Suprapubic skin (tissue), 4 donors: Measurements from ENCODE around the gene SLC6A20. TPM values are rescaled to one million over a fixed set of nuclear protein-coding genes. Genes with fewer than 3 reads are reported as not detected.

Experiments used
- DNase-seq, 2 donors: peaks; one replicate each; pipeline ENCODE4 v3.0.0-alpha.2; 2019; ENCODE audit warnings: low spot score in 2 of 2
- H3K27ac ChIP-seq: fragments of 200-600 bp; sonication (generic); one replicate; pipeline ENCODE4 v1.5.1; 2019
- H3K27me3 ChIP-seq: fragments of 200-600 bp; sonication (generic); one replicate; pipeline ENCODE4 v1.5.1; 2019
- H3K36me3 ChIP-seq: fragments of 200-600 bp; sonication (generic); one replicate; pipeline ENCODE4 v1.5.1; 2019
- H3K4me1 ChIP-seq: fragments of 200-600 bp; sonication (generic); one replicate; pipeline ENCODE4 v1.5.1; 2019
- H3K4me3 ChIP-seq: fragments of 200-600 bp; sonication (generic); one replicate; pipeline ENCODE4 v1.5.1; 2019; ENCODE audit warnings: mild to moderate bottlenecking
- H3K9me3 ChIP-seq: fragments of 200-600 bp; sonication (generic); one replicate; pipeline ENCODE4 v1.5.1; 2019
- CTCF ChIP-seq, 2 donors: fragments of 200-600 bp in 1 of 2; fragments of 450-650 bp in 1 of 2; sonication (generic) in 1 of 2; IDR thresholded peaks; one replicate each; pipeline ENCODE4 v1.5.1; 2016 to 2019; ENCODE audit warnings: antibody characterized with exemption in 2 of 2, mild to moderate bottlenecking in 1 of 2, moderate library complexity in 1 of 2
- EP300 ChIP-seq: sonication (generic); formaldehyde crosslinking; IDR thresholded peaks from one replicate; pipeline ENCODE4 v1.6.1; 2017; ENCODE audit warnings: antibody characterized with exemption
- POLR2A ChIP-seq, 2 donors: fragments of 450-650 bp; IDR thresholded peaks; one replicate each; pipeline ENCODE4 v1.6.1; 2017; ENCODE audit warnings: antibody characterized with exemption in 2 of 2, mild to moderate bottlenecking in 2 of 2, moderate library complexity in 2 of 2
- POLR2AphosphoS5 ChIP-seq, 3 donors: sonication (generic); formaldehyde crosslinking; IDR thresholded peaks; one replicate each; pipeline ENCODE4 v1.6.1; 2017; ENCODE audit warnings: antibody characterized with exemption in 3 of 3
- WGBS: methylation state at CpG from one replicate; pipeline ENCODE4 v1.1.5; 2018; 5-methylcytosine and 5-hydroxymethylcytosine counted together
- total RNA-seq, 4 donors: library from RNA; depleted of rRNA; stranded (reverse); fragments of >200 nt; gene quantifications; one replicate each; pipeline ENCODE4 v1.1.0, GENCODE V29; 2016

Gene SLC6A20
- total RNA-seq, 4 donors from 2014 or later, result 0.42 TPM; not detected in 3

GRCh38 chr3:45789235-45789812, 7.0 kb downstream of the SLC6A20 start:
- no peaks in the 10 kb centered on the region for H3K36me3 ChIP-seq
- no peak for TF ChIP-seq EP300
- no peak for TF ChIP-seq CTCF (IDR thresholded peaks at IDR 0.05)
- no peak for TF ChIP-seq POLR2AphosphoS5 (IDR thresholded peaks at IDR 0.05)
- TF ChIP-seq POLR2A (IDR thresholded peaks at IDR 0.05), result no peak
- WGBS, result 91% methylated on average over 4 of the region's 4 CpGs

GRCh38 chr3:45787551-45787950, 8.8 kb downstream of the SLC6A20 start:
- TF ChIP-seq EP300 (no peak), POLR2A (IDR thresholded peaks at IDR 0.05) (no peak), CTCF (IDR thresholded peaks at IDR 0.05) (no peak), POLR2AphosphoS5 (IDR thresholded peaks at IDR 0.05) (no peak)
- peak in 1 of 2 donors; percentile 13 for DNase-seq
- WGBS, result 93% methylated on average over 2 of the region's 2 CpGs

More at GRCh38 chr3:45789235-45789812, 7.0 kb downstream of the SLC6A20 start:
- H3K4me3 ChIP-seq, result no peak overlapping the region
- no peak overlapping the region for H3K27ac ChIP-seq
- H3K4me1 ChIP-seq, result no peaks in the 10 kb centered on the region
- peaks cover 5% of the 10 kb centered on the region for H3K27me3 ChIP-seq
- DNase-seq, result no peak
- no peaks in the 10 kb centered on the region for H3K9me3 ChIP-seq

DNA sequence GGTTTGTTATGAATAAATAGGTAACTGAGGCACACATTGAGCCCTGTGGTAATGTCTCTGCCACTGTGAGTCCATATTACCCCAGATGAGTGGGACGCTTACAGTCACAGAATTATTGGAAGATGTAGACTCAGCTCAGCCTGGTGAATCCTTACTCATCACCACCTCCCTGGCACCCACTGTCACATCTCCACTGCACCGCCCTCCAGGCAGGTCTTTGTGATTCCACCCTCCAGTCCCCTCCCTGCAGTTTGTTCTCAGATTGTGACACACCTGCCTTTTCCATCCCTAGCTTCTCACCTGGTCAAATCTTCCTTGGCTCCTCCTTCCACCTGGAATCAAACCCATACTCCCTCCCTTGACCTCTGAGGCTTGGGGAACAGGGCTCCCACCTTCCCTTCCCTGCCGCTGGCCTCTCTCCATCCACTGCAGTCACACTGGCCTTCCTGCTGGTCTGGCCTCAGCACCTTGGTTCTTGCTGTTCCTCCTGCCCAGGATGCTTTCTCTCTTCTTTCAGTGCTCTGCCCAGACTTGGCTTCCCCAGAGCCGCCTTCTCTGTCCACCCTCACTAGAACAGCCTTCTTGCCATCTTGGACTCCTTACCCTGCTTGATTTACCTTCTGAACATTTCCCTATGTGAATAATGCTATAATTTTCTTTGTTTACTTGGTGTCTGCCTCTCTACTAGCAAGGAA, 9.4 kb downstream of the SLC6A20 start:
- Histone ChIP-seq H3K9me3 (no peaks in the 10 kb centered on the region), H3K27ac (no peak overlapping the region), H3K27me3 (no peaks in the 10 kb centered on the region), H3K36me3 (no peaks in the 10 kb centered on the region), H3K4me1 (no peaks in the 10 kb centered on the region), H3K4me3 (no peak overlapping the region)
- peak in 1 of 2 donors; percentile 64 for DNase-seq
- TF ChIP-seq POLR2AphosphoS5 (IDR thresholded peaks at IDR 0.05) (no peak), CTCF (IDR thresholded peaks at IDR 0.05) (no peak)
- WGBS, result 76% methylated on average over 4 of the region's 4 CpGs

More at GRCh38 chr3:45787551-45787950, 8.8 kb downstream of the SLC6A20 start:
- H3K36me3 ChIP-seq, result no peaks in the 10 kb centered on the region
- H3K4me3 ChIP-seq, result no peak overlapping the region
- no peaks in the 10 kb centered on the region for H3K4me1 ChIP-seq
- H3K27ac ChIP-seq, result no peak overlapping the region
- no peaks in the 10 kb centered on the region for H3K27me3 ChIP-seq
- H3K9me3 ChIP-seq, result no peaks in the 10 kb centered on the region

GRCh38 chr3:45785605-45786150, 10.7 kb downstream of the SLC6A20 start:
- peak in 1 of 2 donors; percentile 54 for DNase-seq
- H3K4me1 ChIP-seq, result no peaks in the 10 kb centered on the region
- no peak overlapping the region for H3K4me3 ChIP-seq
- no peaks in the 10 kb centered on the region for H3K27me3 ChIP-seq
- no peaks in the 10 kb centered on the region for H3K9me3 ChIP-seq
- H3K36me3 ChIP-seq, result no peaks in the 10 kb centered on the region
- TF ChIP-seq POLR2A (IDR thresholded peaks at IDR 0.05), result no peak
- TF ChIP-seq EP300, result no peak
- no peak for TF ChIP-seq CTCF (IDR thresholded peaks at IDR 0.05)
- TF ChIP-seq POLR2AphosphoS5 (IDR thresholded peaks at IDR 0.05), result no peak
- H3K27ac ChIP-seq, result no peak overlapping the region
- 75% methylated on average over 3 of the region's 3 CpGs for WGBS

GRCh38 chr3:45783667-45784066, 12.7 kb downstream of the SLC6A20 start:
- H3K27ac ChIP-seq, result no peak overlapping the region
- H3K4me1 ChIP-seq, result no peaks in the 10 kb centered on the region
- TF ChIP-seq POLR2AphosphoS5 (IDR thresholded peaks at IDR 0.05) (no peak), EP300 (no peak), CTCF (IDR thresholded peaks at IDR 0.05) (no peak)
- no peaks in the 10 kb centered on the region for H3K36me3 ChIP-seq
- no peaks in the 10 kb centered on the region for H3K27me3 ChIP-seq
- DNase-seq, result peak in 1 of 2 donors; percentile 9
- no peak overlapping the region for H3K4me3 ChIP-seq
- 98% methylated on average over 3 of the region's 3 CpGs for WGBS
- H3K9me3 ChIP-seq, result no peaks in the 10 kb centered on the region
